ENCODE data around the gene KCNIP3.

KCNIP3 gene

DNA sequence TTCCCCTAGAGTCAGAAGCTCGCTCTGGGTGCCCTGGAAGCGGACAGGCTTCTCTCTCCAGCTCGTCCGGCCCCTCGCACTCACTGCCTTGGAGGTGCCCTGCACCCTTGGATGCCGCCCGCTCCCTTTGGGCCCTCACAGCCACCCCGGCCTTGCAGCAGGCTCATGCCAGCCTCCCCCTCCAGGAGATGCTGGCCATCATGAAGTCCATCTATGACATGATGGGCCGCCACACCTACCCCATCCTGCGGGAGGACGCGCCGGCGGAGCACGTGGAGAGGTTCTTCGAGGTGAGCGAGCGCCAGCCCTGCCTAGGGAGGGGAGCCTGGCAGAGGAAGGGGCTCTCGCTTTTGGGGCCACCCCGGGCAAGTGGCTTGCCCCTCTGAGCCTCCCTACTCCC lies 85.0 kb downstream of the KCNIP3 start:
- H3K4me2 ChIP-seq (ENCODE audit: low read length) = no peak overlapping the region
- H3K9ac ChIP-seq (ENCODE audit: low read length) = no peak overlapping the region
- H4K20me1 ChIP-seq (ENCODE audit: insufficient read depth, low read length) = no peaks in the 10 kb centered on the region
- no peak overlapping the region for H3K27ac ChIP-seq (ENCODE audit: low read length)
- H2AFZ ChIP-seq (ENCODE audit: low read depth, low read length) = no peak overlapping the region
- H3K27me3 ChIP-seq (ENCODE audit: low read depth, low read length) = no peaks in the 10 kb centered on the region
- H3K36me3 ChIP-seq (replicated peaks; ENCODE audit: low read depth, low read length) = no peaks in the 10 kb centered on the region
- no peaks in the 10 kb centered on the region for H3K79me2 ChIP-seq (ENCODE audit: low read length)
- TF ChIP-seq EZH2phosphoT487 (IDR thresholded peaks at IDR 0.05; ENCODE audit: low read depth) = no peak
- TF ChIP-seq, protein P1, sequence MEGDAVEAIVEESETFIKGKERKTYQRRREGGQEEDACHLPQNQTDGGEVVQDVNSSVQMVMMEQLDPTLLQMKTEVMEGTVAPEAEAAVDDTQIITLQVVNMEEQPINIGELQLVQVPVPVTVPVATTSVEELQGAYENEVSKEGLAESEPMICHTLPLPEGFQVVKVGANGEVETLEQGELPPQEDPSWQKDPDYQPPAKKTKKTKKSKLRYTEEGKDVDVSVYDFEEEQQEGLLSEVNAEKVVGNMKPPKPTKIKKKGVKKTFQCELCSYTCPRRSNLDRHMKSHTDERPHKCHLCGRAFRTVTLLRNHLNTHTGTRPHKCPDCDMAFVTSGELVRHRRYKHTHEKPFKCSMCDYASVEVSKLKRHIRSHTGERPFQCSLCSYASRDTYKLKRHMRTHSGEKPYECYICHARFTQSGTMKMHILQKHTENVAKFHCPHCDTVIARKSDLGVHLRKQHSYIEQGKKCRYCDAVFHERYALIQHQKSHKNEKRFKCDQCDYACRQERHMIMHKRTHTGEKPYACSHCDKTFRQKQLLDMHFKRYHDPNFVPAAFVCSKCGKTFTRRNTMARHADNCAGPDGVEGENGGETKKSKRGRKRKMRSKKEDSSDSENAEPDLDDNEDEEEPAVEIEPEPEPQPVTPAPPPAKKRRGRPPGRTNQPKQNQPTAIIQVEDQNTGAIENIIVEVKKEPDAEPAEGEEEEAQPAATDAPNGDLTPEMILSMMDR (IDR thresholded peaks at IDR 0.05; ENCODE audit: low read depth, low read length) = no peak
- no peak overlapping the region for H3K4me3 ChIP-seq (ENCODE audit: low read length)
- H3K9me3 ChIP-seq (ENCODE audit: insufficient read depth, low read length) = no peaks in the 10 kb centered on the region
- peaks cover 6% of the 10 kb centered on the region; the same call in 1 of the 2 replicates for H3K4me1 ChIP-seq (ENCODE audit: low read length)

DNA sequence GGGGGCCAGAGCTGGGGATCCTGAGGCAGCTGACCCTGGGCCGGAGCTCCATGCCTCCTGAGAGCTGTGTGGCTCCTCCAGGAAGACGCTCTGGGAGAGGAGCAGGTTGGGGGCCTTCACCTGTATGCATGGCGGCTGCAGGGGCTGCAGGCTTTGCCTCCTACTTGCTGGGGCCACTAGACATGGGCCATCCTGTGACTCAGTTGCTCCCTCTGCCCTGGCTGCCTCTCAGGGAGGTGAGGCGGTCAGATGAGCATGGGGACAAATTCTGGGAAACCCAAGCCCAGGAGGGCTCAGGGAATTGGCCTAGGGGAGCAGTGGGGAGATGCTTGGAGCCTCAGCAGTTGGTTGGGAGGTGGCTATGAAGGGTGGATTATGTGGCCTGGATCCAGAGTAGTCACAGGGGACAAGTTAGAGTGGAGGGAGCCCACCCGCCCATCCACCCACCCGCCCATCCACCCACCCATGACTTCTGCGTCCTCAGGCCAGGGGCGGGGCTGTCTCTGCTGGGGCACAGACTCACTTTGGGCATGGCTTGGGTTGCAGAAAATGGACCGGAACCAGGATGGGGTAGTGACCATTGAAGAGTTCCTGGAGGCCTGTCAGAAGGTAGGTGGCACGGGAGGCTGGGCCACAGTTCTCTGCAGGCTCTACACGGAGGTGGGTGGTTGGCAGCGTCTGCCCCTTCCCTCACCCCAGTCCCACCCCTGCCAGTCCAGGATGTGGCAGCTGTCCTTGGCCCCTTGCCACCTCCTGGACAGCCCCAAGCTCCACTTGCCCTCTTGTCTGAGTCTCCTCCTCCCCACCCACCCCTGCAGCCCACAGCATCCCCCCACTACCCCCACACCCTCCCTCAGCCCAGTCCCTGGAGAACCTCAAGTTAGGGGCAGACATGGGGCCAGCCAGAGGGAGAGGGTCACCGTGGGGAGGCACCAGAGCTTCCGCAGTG lies 85.8 kb downstream of the KCNIP3 start:
- H3K9ac ChIP-seq (ENCODE audit: low read length) = no peak overlapping the region
- no peaks in the 10 kb centered on the region for H4K20me1 ChIP-seq (ENCODE audit: insufficient read depth, low read length)
- no peak overlapping the region for H2AFZ ChIP-seq (ENCODE audit: low read depth, low read length)
- no peak overlapping the region for H3K4me3 ChIP-seq (ENCODE audit: low read length)
- H3K36me3 ChIP-seq (replicated peaks; ENCODE audit: low read depth, low read length) = no peaks in the 10 kb centered on the region
- no peaks in the 10 kb centered on the region for H3K27me3 ChIP-seq (ENCODE audit: low read depth, low read length)
- no peak overlapping the region for H3K4me2 ChIP-seq (ENCODE audit: low read length)
- TF ChIP-seq, protein P1 (IDR thresholded peaks at IDR 0.05; ENCODE audit: low read depth, low read length) = no peak
- no peak for TF ChIP-seq EZH2phosphoT487 (IDR thresholded peaks at IDR 0.05; ENCODE audit: low read depth)
- peaks cover 6% of the 10 kb centered on the region; the same call in 1 of the 2 replicates for H3K4me1 ChIP-seq (ENCODE audit: low read length)
- no peak overlapping the region for H3K27ac ChIP-seq (ENCODE audit: low read length)
- no peaks in the 10 kb centered on the region for H3K9me3 ChIP-seq (ENCODE audit: insufficient read depth, low read length)
- no peaks in the 10 kb centered on the region for H3K79me2 ChIP-seq (ENCODE audit: low read length)

DNA sequence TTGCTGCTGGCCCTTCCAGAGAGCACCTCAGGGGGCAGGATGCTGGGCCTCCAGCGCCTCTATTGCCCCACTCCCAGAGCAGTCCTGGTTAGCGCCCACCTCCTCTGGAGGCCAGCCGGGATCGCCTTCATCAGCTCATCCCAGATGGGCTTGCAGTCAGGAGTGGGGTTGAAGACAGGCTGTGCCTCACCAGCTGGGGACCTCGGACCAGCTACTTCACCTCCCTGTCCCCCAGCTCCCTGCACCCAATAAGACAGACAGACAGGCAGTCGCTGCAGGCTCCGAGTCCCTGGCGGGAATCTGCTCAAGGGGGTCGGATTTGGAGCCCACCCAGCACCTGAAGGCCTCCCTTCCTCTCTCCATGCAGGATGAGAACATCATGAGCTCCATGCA lies 86.5 kb downstream of the KCNIP3 start:
- H3K4me1 ChIP-seq (ENCODE audit: low read length) = peaks cover 6% of the 10 kb centered on the region; the same call in 1 of the 2 replicates
- no peaks in the 10 kb centered on the region for H3K36me3 ChIP-seq (replicated peaks; ENCODE audit: low read depth, low read length)
- no peak for TF ChIP-seq EZH2phosphoT487 (IDR thresholded peaks at IDR 0.05; ENCODE audit: low read depth)
- TF ChIP-seq, protein P1 (IDR thresholded peaks at IDR 0.05; ENCODE audit: low read depth, low read length) = no peak
- no peak overlapping the region for H3K4me3 ChIP-seq (ENCODE audit: low read length)
- no peak overlapping the region for H3K4me2 ChIP-seq (ENCODE audit: low read length)
- H3K79me2 ChIP-seq (ENCODE audit: low read length) = no peaks in the 10 kb centered on the region
- H3K9me3 ChIP-seq (ENCODE audit: insufficient read depth, low read length) = no peaks in the 10 kb centered on the region
- no peaks in the 10 kb centered on the region for H3K27me3 ChIP-seq (ENCODE audit: low read depth, low read length)
- H3K9ac ChIP-seq (ENCODE audit: low read length) = no peak overlapping the region
- H3K27ac ChIP-seq (ENCODE audit: low read length) = no peak overlapping the region
- no peak overlapping the region for H2AFZ ChIP-seq (ENCODE audit: low read depth, low read length)
- no peaks in the 10 kb centered on the region for H4K20me1 ChIP-seq (ENCODE audit: insufficient read depth, low read length)

DNA sequence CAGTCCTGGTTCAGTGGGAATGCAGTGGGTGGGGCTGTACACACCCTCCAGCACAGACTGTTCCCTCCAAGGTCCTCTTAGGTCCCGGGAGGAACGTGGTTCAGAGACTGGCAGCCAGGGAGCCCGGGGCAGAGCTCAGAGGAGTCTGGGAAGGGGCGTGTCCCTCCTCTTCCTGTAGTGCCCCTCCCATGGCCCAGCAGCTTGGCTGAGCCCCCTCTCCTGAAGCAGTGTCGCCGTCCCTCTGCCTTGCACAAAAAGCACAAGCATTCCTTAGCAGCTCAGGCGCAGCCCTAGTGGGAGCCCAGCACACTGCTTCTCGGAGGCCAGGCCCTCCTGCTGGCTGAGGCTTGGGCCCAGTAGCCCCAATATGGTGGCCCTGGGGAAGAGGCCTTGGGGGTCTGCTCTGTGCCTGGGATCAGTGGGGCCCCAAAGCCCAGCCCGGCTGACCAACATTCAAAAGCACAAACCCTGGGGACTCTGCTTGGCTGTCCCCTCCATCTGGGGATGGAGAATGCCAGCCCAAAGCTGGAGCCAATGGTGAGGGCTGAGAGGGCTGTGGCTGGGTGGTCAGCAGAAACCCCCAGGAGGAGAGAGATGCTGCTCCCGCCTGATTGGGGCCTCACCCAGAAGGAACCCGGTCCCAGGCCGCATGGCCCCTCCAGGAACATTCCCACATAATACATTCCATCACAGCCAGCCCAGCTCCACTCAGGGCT lies 87.9 kb downstream of the KCNIP3 start:
- H3K36me3 ChIP-seq (replicated peaks; ENCODE audit: low read depth, low read length) = no peaks in the 10 kb centered on the region
- H3K4me1 ChIP-seq (ENCODE audit: low read length) = no peaks in the 10 kb centered on the region
- no peaks in the 10 kb centered on the region for H4K20me1 ChIP-seq (ENCODE audit: insufficient read depth, low read length)
- H2AFZ ChIP-seq (ENCODE audit: low read depth, low read length) = no peak overlapping the region
- no peaks in the 10 kb centered on the region for H3K9me3 ChIP-seq (ENCODE audit: insufficient read depth, low read length)
- no peak overlapping the region for H3K4me3 ChIP-seq (ENCODE audit: low read length)
- no peak for TF ChIP-seq EZH2phosphoT487 (IDR thresholded peaks at IDR 0.05; ENCODE audit: low read depth)
- TF ChIP-seq, protein P1 (IDR thresholded peaks at IDR 0.05; ENCODE audit: low read depth, low read length) = no peak
- no peak overlapping the region for H3K27ac ChIP-seq (ENCODE audit: low read length)
- H3K4me2 ChIP-seq (ENCODE audit: low read length) = no peak overlapping the region
- no peaks in the 10 kb centered on the region for H3K27me3 ChIP-seq (ENCODE audit: low read depth, low read length)
- no peak overlapping the region for H3K9ac ChIP-seq (ENCODE audit: low read length)
- no peaks in the 10 kb centered on the region for H3K79me2 ChIP-seq (ENCODE audit: low read length)
